ELF-1 (cell line): ENCODE data around the gene DNM2.

Experiments used
- DNase-seq: peaks from one replicate; pipeline ENCODE4 v3.0.0-alpha.2; 2016; ENCODE audit warnings: low read depth, low spot score

The DNM2 gene

GRCh38 chr19:10815007-10815536 is 97.2 kb downstream of the DNM2 start:
- DNase-seq: no peak

- no peak for DNase-seq
These were observed 98.2 kb downstream of the DNM2 start for GRCh38 chr19:10815969-10816644.

GRCh38 chr19:10816691-10817090 is 98.8 kb downstream of the DNM2 start:
- DNase-seq: no peak

- no peak for DNase-seq
These were observed 99.6 kb downstream of the DNM2 start for GRCh38 chr19:10817291-10818038.

- no peak for DNase-seq
These were observed 100.6 kb downstream of the DNM2 start for GRCh38 chr19:10818301-10819123.

GRCh38 chr19:10819124-10820060 is 101.5 kb downstream of the DNM2 start:
- DNase-seq: no peak

DNA sequence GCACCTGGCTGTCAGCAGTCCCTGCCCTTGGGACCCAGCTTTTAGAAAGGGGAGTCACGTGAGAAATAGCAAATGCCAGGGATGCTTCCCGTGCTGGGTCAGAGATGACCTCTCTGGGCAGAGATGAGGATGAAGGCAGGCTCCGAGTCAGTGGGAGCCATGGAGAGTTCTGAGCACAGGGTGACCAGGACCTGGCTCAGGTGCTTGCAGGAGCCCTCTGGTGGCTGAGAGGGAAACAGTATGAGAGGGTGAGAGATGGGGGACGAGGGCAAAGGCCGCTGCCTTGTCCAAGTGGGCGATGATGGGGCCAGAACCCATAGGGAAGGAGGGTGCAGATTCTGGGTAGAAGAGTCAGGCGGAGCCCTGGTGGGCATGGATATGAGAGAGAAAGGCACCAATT is 102.3 kb downstream of the DNM2 start:
- DNase-seq: no peak

- DNase-seq: no peak
These were observed 105.8 kb downstream of the DNM2 start for GRCh38 chr19:10823690-10824089.

- no peak for DNase-seq
These were observed 108.4 kb downstream of the DNM2 start for GRCh38 chr19:10826231-10826630.

GRCh38 chr19:10826846-10827245 is 109.0 kb downstream of the DNM2 start:
- no peak for DNase-seq

- peak; percentile 32 for DNase-seq
These were observed 111.3 kb downstream of the DNM2 start for GRCh38 chr19:10828981-10829821.

DNA sequence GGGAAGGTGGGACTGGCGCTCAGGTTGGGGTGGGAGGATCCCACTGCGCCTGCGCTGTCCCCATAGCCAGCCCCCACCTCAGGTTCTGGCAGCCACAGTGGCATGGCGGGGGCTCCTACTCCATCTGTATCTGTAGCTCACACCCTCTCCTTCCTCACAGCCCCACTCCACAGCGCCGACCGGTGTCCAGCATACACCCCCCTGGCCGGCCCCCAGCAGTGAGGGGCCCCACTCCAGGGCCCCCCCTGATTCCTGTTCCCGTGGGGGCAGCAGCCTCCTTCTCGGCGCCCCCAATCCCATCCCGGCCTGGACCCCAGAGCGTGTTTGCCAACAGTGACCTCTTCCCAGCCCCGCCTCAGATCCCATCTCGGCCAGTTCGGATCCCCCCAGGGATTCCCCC is 112.1 kb downstream of the DNM2 start:
- DNase-seq: no peak

DNA sequence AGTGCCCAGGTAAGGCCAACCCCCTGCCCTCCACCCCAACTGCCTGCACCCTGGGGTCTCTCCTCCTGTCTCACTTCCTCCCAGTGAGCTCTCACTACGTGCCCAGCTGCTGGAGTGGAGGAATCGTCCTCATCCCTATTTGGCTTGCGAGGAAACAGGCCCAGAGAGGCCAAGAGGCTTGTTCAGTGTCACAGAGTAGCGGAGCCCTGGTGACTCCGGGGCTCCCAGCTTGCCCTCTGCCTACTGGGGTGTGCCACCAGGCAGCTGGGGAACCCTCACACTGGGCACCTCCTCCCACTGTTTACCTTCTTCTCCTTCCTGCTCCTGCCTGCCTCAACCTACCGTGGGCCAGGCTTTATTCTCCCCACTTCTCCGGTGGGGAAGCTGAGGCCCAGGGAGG is 112.5 kb downstream of the DNM2 start:
- DNase-seq: no peak

DNA sequence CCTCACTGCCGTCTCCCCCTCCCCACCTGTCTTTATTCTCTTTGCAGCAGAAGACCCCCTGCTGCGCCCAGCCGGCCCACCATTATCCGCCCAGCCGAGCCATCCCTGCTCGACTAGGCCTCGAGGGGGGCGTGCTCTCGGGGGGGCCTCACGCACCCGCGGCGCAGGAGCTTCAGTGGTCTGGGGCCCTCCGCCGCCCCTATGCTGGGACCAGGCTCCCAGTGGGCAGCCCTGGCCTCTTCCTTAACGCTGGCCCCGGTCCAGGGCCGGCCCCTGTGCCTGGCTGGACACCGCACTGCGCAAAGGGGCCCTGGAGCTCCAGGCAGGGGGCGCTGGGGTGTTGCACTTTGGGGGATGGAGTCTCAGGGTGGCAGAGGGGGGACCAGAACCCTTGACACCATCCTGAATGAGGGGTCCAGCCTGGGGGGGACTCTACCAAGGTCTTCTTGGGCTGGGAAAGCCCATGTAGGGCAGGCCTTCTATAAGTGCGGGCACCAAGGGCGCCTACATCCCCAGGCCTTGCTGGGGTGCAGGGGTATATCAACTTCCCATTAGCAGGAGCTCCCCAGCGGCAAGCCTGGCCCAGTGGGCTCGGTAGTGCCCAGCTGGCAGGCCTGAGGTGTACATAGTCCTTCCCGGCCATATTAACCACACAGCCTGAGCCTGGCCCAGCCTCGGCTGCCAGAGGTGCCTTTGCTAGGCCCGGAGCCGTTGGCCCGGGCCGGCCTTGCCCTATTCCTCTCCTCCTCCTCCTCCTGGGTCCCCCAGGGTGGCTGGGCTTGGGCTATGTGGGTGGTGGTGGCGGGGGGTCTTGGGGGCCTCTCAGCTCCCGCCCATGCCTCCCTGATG is 113.3 kb downstream of the DNM2 start:
- no peak for DNase-seq

DNA sequence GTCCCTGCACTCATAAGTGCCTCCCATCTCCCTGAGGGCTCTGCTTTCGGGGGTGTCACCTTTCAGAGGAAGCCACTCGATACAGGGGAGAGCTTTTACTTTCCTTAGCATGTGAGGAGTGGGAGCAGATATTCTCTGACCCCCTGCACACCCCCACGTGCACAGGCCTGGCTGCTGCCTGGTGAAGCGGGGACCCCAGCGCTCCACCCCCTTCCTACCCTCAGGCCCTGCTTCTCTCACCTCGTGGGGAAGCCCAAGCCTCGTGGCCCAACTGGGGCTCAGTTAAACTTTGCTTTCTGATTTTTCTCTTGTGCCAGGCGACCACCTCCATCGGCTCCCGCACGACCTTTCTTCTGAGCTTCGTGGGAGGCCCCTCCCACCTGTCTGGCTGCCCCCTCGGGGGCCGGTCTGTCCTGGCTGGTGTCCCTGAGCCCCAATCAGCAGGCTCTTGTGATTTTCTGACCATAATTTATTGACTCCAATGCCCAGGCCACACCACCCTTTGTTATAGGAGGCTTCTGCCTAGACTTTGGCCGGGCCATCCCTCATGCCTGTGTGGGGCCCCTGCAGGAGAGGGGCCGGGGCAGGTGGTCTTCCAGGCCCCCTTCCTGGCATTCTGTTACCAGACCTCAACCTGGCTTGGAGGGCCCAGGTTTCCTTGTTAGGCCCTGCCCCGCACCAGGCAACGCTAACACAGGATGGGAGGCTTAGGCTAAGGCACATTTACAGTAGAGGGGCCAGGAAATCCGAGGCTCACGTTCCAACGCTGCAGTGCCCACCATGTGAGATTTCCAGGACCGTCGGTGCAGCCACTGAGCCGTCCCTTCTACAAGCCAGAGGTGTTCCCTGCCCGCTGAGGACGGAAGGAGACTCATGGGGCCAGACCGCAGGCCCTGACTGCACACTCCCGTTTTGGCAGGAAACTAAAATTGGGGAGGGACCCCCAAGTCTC is 114.4 kb downstream of the DNM2 start:
- DNase-seq: no peak

GRCh38 chr19:10832939-10833296 is 115.0 kb downstream of the DNM2 start:
- no peak for DNase-seq

DNA sequence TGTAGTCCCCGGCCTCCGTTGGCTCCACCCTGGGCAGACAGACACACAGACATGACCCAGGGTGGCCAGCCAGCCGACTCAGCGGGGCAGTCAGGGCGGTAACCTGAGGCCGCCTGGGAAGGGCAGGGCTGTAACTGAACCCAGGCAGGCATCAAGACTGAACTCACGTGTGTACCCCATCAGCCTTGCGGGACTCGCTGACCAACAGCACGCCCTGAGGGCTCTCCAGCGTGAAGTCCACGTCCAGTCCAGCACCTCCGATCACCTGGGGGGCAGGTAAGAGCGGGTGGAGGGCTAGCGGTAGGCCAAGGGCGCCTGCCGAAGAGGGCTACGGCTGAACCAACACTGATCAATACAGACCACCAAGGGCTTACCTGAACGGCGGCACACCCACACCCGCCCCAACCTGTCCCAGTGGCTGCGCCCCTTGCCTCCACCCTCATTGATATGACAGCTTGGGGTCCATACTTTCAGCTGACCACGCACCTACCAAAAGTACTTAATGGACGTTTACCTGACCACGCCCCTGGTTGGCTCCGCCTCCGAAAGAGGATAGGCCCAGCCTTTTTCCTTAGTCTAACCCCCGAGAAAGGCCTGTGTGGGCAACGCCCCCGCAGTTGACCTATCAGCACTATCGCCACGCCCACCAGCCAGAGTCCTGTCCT is 117.3 kb downstream of the DNM2 start:
- DNase-seq: no peak
